GM21529 (cell line): ENCODE results near the gene HIRIP3.
"Not testable (repeated sequence)": the region's sequence is repeated elsewhere in the genome, so short reads cannot be mapped to it uniquely, and the experiment has no call there.

ENCODE experiments used
- ATAC-seq: cut with Tn5 transposase; IDR thresholded peaks from one replicate; pipeline ENCODE4 v1.9.1; 2021; ENCODE audit not compliant: unreplicated experiment

HIRIP3 gene, protein sequence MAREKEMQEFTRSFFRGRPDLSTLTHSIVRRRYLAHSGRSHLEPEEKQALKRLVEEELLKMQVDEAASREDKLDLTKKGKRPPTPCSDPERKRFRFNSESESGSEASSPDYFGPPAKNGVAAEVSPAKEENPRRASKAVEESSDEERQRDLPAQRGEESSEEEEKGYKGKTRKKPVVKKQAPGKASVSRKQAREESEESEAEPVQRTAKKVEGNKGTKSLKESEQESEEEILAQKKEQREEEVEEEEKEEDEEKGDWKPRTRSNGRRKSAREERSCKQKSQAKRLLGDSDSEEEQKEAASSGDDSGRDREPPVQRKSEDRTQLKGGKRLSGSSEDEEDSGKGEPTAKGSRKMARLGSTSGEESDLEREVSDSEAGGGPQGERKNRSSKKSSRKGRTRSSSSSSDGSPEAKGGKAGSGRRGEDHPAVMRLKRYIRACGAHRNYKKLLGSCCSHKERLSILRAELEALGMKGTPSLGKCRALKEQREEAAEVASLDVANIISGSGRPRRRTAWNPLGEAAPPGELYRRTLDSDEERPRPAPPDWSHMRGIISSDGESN

DNA sequence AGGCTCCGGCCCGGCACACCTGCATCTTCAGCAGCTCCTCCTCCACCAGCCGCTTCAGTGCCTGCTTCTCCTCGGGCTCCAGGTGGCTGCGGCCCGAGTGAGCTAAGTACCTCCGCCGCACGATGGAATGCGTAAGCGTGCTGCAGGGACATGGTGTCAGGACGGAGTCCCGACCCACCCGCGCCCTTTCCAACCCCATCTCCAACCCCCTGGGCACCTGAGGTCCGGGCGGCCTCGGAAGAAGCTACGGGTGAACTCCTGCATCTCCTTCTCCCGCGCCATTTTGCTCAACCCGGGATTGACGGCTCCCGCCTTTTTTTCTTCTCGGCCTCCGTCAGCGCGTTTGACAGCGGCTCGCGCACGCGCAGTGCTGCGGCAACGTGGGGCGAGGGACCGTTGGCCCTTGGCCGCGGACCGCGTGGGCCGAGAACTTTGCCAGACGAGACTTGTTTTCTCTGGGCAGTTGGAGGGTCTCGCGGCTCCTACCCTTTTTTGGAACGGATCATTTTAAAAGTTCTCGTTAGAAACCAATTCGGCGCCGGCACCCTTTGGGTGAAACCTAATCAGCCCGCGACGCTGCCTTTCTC is at the start of gene HIRIP3:
TSS of gene HIRIP3 (minus strand) at position 294 of the 587 bp plus-strand sequence. CDS start at position 282, 12 bp downstream.
- peak; percentile 54 for ATAC-seq

DNA sequence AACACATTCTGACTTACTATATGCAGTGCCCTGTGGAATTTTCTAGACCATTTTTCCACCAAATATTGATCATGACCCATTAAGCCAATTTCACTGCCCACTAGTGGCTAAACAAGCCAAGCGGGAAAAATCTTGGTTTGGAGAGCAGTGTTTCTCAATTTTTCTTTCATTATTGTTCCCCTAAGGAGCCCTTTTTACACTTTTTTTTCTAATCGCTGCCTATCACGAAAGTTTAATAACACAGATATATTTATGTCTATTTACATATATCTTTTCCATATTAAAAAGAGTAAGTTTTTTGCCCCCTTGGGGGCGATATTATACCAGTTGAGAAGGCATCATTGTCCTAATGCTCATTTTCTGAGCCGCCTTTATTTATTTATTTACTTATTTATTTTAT is 46.4 kb upstream of the HIRIP3 start:
- ATAC-seq: no peak

DNA sequence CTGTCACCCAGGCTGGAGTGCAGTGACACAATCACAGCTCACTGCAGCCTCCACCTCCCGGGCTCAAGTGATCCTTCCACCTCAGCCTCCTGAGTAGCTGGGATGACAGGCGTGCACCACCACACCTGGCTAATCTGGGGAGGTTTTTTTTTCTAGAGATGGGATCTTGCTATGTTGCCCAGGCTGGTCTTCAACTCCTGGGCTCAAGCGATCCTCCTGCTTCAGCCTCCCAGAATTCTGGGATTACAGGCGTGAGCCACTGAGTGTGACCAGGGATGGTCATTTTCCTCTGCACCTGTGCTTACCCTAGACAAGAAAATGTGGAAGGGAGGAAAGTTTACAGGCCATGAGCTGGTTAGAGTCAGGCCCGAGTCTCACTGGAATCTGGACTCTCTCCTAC is 45.3 kb upstream of the HIRIP3 start:
- not testable (repeated sequence) for ATAC-seq

DNA sequence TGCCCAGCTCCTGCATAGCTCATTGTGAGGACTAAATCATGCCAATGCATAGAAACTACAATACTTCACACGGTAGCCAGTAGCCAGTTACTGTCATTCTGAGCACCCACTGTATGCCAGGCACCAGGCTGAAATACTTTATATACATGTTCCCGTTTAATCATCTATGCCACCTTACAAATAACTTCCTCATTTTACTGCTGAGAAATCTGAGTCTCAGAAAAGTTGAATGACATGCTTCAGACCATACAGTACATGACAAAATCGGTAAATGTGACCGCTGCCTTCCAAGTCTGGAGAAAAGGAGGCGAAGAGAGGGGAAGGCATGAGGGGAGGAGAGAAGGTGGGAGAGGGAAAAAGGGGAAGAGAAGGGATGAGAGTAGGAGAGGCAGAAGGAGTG is 44.8 kb upstream of the HIRIP3 start:
- no peak for ATAC-seq

DNA sequence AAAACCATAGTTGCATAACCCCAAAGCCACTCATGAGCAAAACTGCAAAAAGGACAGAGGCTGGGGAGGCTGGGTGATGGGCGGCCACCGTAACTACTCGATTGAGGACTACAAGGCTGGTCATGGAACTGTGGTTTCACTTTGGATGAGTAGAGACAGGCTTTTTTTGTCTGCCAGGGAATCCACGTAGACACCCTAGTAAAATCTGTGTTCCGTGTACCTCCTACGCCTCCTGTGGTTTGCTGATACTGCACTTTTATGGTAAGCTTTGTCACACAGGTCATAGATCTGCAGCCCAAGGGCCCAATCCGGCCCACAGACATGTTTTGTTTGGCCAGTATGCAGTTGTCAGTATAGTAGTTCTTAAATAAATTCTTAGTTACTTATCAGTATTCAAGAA is 37.9 kb upstream of the HIRIP3 start:
- ATAC-seq: no peak

DNA sequence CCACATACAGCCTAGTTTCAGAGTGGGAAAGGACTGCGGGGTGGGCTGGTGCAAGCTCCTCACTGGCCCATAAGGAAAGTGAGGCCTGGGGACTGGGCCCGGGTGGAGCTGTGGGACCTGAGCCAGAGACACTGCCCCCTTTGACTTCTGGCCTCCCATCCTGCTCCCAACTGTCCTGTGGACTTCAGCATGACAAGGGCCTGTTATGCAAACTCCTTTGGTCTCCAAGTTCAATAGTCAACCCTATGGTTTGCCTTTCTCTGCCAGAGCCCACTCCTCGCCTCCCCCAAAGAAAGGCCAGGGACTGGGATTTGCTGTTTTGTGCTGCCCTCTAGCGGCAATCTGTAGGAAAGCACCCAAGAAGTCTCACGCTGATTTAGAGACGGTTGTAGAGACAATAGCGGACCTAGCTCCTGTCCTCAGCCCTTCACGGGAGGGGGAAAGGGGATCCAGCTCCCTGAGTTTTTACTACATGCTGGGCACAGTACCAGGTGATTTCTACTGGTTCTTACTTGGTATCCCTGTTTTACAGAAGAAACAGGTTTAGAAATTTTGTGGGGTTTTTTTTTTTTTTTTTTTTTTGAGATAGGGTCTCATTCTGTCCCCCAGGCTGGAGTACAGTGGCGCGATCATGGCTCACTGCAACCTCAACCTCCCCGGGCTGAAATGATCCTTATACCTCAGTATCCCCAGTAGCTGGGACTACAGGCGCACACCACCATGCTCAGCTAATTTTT is 36.8 kb upstream of the HIRIP3 start:
- ATAC-seq: no peak

DNA sequence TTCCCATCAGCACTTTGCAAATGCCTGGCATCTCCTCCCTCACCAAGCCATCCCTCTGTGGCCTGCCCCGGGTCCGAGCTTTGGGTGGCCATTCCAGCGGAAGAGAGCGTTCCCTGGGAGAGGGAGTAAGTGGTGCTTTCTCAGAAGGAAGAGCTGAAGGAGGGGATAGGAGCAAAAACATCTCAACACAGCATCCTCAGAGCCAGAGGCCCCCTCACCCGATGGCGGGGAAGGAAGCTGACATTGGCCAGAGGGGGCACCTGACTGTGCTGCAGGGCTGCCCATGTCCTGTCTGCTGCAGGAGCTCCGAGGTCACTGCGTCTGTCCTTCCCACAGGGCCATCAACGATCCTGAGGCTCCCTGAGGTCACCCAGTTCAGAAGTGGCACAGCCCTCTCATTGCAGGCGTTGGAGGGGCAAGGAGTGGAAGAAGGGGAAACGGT is 36.1 kb upstream of the HIRIP3 start:
- ATAC-seq: no peak

DNA sequence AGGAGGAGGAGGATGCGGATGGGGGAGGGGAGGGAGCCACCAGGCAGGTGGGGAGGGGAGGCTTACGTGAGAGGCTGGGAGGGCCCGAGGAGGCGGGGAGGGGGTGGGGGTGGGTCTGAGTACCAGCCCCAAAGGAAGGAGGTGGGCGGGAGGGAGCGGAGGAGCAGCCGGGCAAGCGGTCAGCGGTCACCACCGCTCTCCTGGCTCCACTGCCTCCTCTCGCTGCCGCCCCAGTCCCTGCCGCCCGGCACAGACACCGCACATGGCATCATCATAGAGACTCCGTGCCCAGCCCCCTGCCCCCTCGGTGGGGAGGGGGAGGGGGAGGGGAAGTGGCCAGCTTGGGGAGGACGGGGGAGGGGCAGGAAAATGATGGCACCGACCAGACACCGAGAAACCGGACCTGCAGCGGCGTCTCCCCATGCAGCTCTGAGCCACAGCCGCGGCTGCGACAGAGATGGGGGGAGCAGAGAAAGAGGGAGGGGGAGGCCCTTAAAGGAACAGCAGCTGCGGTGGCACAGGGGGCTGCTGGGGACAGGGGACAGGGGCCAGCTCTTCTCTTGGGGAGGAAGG is 35.5 kb upstream of the HIRIP3 start, which contains the start of gene TLCD3B:
TSS of gene TLCD3B (minus strand) at position 431 of the 573 bp plus-strand sequence. CDS start 744 bp downstream, outside the sequence.
- no peak for ATAC-seq

DNA sequence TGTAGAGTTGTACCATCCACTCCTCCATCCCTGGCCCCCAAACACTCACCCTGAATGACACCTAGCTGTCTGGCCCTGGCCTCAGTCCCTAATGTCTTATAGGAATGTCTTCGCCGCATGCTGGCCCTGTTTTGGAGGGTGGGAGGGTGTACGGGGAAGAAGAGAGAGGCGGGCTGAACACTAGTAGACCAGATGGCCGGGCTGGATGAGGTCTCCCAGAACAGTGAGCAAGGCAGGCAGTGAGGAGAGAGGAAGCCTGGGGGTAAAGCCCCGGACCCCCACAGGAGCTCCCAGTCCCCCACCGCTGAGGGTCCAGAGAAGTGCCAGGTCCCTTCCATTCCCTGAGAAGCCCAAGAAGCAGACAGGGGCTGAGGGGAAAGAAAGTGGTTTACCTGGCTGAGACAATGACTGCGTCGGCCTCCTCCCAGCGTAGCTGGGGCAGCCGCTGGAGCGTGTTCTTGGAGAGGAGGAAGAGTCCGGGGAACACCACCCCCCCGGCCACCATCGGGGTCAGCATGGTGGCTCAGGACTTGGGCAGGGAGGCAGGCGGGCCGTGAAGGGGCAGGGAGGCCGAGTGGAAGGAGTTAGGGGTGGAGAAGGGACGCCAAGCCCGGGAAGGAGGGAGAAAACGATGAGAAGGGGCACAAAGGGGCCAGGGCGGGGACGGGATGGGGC is 34.7 kb upstream of the HIRIP3 start:
- no peak for ATAC-seq

DNA sequence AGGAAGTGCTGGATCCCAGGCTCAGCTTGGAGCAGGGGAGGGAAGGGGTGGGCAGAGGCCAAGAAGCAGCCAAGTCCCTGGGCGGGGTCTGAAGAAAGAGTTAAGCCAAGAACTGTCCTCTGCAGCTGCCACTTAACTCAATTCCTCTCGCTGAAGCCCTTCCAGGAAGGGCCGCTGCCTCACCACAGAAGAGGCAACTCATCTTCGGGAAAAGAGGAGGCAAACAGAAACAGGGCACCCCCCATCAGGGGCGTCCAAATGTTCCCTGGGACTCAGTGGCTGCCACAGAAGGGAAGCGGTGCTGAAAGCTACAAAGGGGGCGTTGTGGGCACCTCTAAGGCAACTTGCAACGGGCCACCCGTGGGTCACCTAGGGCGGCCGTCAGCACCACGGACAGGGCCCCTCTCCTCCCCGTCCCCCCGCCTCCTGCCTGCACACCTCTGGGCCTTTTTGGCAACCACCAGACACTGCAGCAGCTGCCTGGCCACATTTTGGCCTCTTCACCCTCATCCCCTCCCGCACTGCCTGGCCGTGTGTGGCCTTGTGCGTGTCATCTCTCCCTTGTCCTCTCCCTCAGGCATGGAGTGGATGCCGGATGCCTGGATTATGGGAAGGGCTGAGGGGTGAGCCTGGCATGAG is 33.1 kb upstream of the HIRIP3 start:
- ATAC-seq: no peak

DNA sequence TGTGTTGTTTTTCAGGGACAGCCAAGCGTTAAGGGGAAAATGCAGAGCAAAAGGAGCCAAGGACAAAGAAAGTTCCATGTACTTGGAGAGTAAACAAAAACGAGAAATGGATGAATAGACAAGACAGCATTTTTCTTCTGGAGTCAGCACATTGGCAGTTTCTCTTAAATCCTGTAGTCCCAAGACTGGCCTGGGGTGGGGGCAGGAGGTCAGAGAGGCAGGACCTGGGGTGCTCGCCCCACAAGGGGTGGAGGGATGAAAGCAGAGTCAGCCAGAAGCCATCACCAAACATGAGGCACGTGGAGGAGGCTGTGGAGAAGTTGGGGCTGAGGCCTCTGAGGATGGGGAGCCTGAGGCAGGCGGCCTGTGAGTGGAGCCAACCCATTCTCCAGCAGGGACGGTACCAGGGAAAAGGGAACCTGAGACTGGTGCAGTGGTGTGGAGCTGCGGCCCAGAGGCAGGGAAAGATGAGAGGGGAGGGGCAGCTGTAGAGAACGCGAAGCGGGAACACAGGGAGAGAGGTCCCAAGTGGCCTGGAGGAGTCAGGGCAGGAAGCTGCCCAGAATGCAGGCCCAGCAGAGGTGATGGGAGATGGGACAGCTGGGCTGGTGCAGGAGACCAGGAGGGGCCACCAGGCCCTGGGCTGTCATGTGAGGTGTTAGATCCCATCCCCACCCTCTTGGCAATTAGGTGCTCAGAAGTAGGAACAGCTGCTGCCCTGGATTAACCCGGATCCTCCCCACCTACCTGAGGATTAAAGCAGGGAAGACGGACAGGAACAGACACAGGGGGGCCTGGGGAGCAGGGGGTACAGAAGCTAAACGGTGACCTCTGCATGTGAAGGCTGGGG is 32.4 kb upstream of the HIRIP3 start:
- ATAC-seq: no peak

DNA sequence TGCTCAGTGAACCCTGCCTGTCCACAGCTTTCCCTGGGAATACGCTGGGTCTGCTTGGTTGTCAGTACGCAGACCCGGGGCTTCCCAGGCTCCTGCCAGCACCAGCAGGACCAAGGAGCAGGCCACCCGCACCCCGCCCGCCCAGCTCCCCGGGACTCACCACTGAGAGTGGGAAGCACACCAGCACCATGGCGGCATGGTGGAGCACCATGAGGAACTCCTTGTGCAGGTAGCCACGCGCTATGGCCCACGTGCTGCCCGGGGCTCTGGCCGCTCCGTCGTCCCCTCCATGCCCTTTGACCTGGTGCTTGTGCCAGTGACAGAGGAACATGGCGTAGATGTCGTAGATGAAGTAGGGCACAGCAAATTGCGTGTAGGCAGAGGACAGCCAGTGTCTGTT is 31.0 kb upstream of the HIRIP3 start:
- ATAC-seq: no peak

DNA sequence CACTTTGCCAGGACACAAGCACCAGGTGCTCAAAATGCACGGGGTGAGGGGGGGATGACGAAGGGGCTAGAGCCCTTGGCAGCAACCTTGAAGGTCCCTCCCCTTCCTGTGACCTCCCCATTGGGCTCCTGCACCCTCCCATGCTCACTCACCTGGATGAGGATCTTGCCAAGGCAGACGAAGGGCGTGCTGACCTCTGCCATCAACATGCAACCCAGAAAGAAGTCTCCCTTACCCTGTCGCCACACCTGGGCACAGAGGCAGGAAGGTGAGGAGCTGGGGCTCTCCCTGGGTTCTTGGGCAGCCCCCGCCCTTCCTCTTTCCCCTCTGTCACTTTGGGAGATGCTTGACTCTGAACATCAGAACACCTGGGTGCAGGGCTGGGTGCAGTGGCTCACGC is 30.2 kb upstream of the HIRIP3 start:
- no peak for ATAC-seq

DNA sequence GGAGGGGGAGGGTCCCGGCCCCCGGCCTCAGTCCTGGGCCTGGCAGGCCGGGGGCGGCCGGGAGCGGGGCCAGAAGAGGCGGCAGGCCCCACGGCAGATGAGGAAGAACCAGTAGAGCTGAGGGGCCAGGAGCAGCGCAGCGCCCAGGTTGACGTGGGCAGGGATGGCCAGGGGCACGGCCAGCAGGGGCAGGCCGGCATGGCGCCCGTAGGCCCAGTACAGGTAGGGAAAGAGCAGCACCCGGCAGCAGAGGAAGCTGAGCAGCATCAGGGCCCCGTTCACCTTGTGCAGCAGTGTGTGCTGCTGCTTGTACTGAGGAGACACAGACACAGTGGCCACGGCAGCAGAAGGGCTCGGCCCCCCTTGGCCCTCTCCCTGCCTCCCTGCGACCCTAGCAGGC is 29.7 kb upstream of the HIRIP3 start:
- ATAC-seq: no peak

DNA sequence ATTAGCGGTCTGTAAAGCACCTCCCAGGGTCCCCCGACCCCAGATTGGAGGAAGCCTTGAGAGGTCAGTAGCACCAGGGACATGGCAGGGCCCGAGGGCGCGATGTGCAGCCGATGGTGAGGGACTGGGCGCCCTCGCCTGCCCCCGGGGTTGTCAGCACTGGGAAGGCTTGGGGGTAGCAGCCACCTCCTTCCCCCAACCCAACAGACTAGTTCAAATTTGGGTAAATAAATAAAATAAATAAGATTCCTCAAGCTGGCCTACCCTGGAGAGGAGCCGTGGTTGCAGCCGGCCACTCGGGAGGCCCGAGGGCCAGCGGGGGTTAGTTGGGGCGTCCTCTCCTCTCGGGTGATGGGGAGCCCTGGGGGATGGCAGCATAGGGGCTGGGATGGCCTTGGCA is 29.0 kb upstream of the HIRIP3 start:
- no peak for ATAC-seq

DNA sequence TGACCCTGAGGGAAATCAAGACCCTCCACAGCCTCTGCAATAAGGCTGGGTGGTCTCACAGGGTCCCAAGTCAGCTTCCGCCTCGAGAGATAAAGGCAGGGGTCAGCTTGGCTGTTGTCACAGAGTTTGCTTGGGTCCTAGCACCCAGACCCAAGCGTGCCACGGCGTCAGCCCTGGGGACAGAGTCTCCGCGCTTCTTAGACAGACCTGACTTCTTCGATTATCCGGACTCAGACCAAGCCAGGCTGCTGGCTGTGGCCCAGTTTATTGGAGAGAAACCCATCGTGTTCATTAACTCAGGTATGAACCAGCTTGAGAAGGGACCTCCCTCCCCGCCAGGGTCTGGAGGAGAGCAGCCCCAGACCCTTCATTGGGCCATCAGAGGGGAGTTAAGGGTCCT is 28.2 kb upstream of the HIRIP3 start:
- ATAC-seq: no peak

DNA sequence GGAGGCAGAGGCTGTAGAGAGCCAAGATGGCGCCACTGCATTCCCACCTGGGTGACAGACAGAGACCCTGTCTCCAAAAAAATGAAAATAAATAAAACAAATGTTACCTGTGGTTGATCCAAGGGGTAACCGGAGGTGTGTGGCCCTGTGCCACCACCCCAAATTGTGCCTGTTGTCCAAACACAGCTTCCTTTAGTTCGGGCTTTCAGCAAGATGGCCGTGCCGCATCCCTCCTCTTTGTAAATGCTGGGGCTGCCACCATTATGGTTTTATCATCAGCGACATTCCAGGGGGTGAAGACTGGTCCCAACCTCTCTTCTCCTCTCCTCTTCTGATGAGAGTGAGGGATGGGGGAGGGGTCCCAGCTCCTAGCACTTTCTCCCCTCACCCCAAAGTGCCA is 27.5 kb upstream of the HIRIP3 start, which contains the start of gene C16orf92:
TSS of gene C16orf92 (plus strand) at position 312 of the 400 bp plus-strand sequence. CDS start 143 bp downstream, outside the sequence.
- no peak for ATAC-seq

DNA sequence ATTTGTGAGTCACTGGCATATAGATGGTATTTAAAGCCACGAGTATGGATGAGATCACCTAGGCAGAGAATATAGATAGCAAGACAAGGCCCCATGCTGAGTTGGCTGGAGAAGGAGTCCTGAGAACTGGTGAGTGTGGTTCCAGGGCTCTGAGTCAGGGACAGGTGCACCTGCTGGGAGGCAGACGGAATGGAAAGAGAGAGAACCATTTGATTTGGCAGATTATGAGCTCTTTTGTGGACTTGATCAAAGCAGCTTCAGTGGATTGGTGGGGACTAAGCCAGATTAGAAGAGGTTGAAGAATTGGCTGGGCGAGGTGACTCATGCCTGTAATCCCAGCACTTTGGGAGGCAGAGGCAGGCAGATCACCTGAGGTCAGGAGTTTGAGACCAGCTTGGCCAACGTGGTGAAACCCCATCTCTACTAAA is 23.3 kb upstream of the HIRIP3 start:
- ATAC-seq: no peak

DNA sequence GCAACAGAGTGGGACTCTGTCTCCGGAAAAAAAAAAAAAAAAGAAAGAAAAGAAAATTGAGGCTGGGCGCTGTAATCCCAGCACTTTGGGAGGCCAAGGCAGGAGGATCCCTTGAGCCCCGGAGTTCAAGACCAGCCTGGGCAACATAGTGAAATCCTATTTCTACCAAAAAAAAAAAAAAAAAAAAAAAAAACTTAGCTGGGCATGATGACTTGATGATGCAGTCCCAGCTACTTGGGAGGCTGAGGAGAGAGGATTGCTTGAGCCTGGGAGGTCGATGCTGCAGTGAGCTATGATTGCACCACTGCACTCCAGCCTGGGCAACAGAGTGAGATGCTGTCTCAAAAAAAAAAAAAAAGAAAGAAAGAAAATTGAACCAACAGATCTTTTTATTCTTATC is 22.5 kb upstream of the HIRIP3 start:
- ATAC-seq: not testable (repeated sequence)
